A549 treated with AZD2906 at 1 μM for 4 hours (cell line): ENCODE results near the gene LONRF2. TPM values are rescaled to one million over a fixed set of nuclear protein-coding genes. Genes with fewer than 3 reads are reported as not detected.

Experiments
- total RNA-seq: library from RNA; stranded (reverse); fragments of 200-300 nt; extraction: Qiagen RNA extraction; gene quantifications from 5 replicates; pipeline ENCODE4 v1.2.3, GENCODE V29; 2022

LONRF2 gene
- 1.7 to 2.4 TPM (median 2.0 TPM) in 5 replicates for total RNA-seq

GRCh38 chr2:100321866-100322820, at the start of gene LONRF2:
TSS of gene LONRF2 (minus strand) at chr2:100322501. CDS start at chr2:100322093, 408 bp downstream.

Other genes starting within 250 kb of the LONRF2 start
- gene AFF3, start 179.9 kb downstream of the LONRF2 start, total RNA-seq = 0.01 to 0.06 TPM (median 0.02 TPM) in 5 replicates
- 12.9 to 15.1 TPM (median 13.9 TPM) in 5 replicates for gene CHST10, start 95.2 kb upstream of the LONRF2 start, total RNA-seq
- not detected in 5 replicates for gene NMS, start 148.0 kb upstream of the LONRF2 start, total RNA-seq
- gene PDCL3, start 240.5 kb upstream of the LONRF2 start, total RNA-seq = 34.7 to 44.2 TPM (median 36.0 TPM) in 5 replicates